ENCODE measurements around the gene OGFOD3. TPM values are rescaled to one million over a fixed set of nuclear protein-coding genes. Genes with fewer than 3 reads are reported as not detected.
"Not testable (repeated sequence)": the region's sequence is repeated elsewhere in the genome, so short reads cannot be mapped to it uniquely, and the experiment has no call there.

OGFOD3 gene
- total RNA-seq, 1 donor from 2014 or later: 25.5 TPM

GRCh38 chr17:82351254-82351712, 67.1 kb downstream of the OGFOD3 start:
- Histone ChIP-seq H3K27ac (no peak overlapping the region), H3K36me3 (no peaks in the 10 kb centered on the region), H3K9me3 (no peaks in the 10 kb centered on the region), H3K4me3 (no peak overlapping the region), H3K27me3 (no peaks in the 10 kb centered on the region), H3K4me1 (peaks cover 7% of the 10 kb centered on the region)
- no peak for DNase-seq (ENCODE audit: extremely low spot score in 2 of 2)
- no peak for TF ChIP-seq POLR2A (IDR thresholded peaks at IDR 0.05)
- intact Hi-C loops (cut with DNase I): loop anchor here (2.0 to 10.0 kb wide), 4 partner anchors 61 to 564 kb away; no protein-coding TSS in a partner anchor

DNA sequence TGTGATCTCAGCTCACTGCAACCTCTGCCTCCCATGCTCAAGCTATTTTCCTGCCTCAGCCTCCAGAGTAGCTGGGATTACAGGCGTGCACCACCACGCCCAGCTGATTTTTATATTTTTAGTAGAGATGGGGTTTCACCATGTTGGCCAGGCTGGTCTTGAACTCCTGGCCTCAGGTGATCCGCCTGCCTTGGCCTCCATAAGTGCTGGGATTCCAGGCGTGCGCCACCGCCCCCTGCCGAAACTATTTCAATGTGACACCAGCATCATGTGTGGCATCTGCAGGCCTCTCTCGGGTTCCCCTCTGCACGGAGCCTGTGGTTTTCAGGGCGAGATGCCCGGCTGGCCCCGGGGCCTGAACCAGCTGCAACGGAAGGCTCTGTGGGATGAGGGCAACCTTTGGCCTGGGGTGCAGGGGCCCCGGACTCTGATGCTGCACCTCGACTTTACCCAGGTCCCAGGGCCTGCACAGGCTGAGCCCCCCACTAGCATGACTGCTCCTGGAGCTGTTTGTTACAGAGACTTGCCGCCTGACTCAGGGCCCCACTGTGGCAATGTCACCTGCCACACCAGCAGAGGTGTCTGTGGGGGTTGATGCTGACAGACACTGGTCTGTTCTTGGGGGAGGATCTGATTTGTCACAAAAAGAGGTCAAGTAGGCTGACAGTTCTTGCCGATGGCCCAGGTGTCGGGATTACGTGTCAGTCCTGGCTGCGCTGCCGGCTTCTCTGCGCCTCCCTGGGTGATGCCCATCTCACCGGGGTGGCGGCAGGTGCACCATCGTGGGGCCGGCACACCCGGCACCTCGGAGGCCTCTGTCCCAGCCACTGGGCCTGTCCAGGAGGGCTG, 68.0 kb downstream of the OGFOD3 start:
- peak overlapping the region; percentile 46 for H3K27ac ChIP-seq
- DNase-seq (ENCODE audit: extremely low spot score in 2 of 2): no peak
- H3K4me1 ChIP-seq: peaks cover 7% of the 10 kb centered on the region
- intact Hi-C loops (cut with DNase I): loop anchor here (2.0 to 10.0 kb wide), 4 partner anchors 62 to 564 kb away; no protein-coding TSS in a partner anchor
- H3K27me3 ChIP-seq: no peaks in the 10 kb centered on the region
- no peak overlapping the region for H3K4me3 ChIP-seq
- H3K9me3 ChIP-seq: no peaks in the 10 kb centered on the region
- no peaks in the 10 kb centered on the region for H3K36me3 ChIP-seq
- TF ChIP-seq CTCF (IDR thresholded peaks at IDR 0.05) (no peak), POLR2A (IDR thresholded peaks at IDR 0.05) (no peak), POLR2AphosphoS5 (IDR thresholded peaks at IDR 0.05; ENCODE audit: insufficient read depth in 1 of 2, low read depth in 1 of 2) (no peak)

DNA sequence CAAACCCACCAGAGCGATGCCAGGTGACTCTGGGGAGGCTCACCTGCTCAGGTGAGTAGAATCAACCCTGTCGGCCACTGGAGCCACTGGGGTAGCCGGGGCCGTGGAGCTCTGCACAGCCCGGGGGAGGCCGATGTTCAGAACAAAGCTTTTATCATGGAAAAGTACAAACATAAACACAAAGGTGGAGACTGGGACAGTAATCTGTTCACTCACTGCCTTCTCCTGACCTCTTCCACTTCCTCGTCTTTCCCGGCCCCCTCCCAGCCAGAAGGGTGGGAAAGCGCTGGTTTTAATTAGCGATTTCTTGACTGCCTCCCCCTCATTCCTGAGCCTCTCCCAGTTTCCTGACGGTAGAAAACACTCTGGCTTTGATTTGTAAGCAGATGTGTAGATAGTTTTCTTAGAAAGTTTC, 69.1 kb downstream of the OGFOD3 start:
- no peak for DNase-seq (ENCODE audit: extremely low spot score in 2 of 2)
- Histone ChIP-seq H3K4me3 (no peak overlapping the region), H3K36me3 (no peaks in the 10 kb centered on the region), H3K9me3 (no peaks in the 10 kb centered on the region), H3K27me3 (no peaks in the 10 kb centered on the region), H3K4me1 (peaks cover 7% of the 10 kb centered on the region), H3K27ac (peak overlapping the region; percentile 46)
- intact Hi-C loops (cut with DNase I): loop anchor here (10.0 kb wide), 1 partner anchor 426 kb away; no protein-coding TSS in a partner anchor
- TF ChIP-seq POLR2AphosphoS5 (IDR thresholded peaks at IDR 0.05; ENCODE audit: insufficient read depth in 1 of 2, low read depth in 1 of 2) (peak in 1 of 2 donors; percentile 41), POLR2A (IDR thresholded peaks at IDR 0.05) (no peak)

- no peaks in the 10 kb centered on the region for H3K36me3 ChIP-seq
- TF ChIP-seq POLR2A (IDR thresholded peaks at IDR 0.05): no peak
- no peak for TF ChIP-seq POLR2AphosphoS5 (IDR thresholded peaks at IDR 0.05; ENCODE audit: insufficient read depth in 1 of 2, low read depth in 1 of 2)
- no peak for TF ChIP-seq CTCF (IDR thresholded peaks at IDR 0.05)
- H3K27me3 ChIP-seq: no peaks in the 10 kb centered on the region
- H3K4me1 ChIP-seq: peaks cover 7% of the 10 kb centered on the region
- no peaks in the 10 kb centered on the region for H3K9me3 ChIP-seq
- intact Hi-C loops (cut with DNase I): loop anchor here (10.0 kb wide), 1 partner anchor 426 kb away; no protein-coding TSS in a partner anchor
- H3K27ac ChIP-seq: peak overlapping the region; percentile 46
- DNase-seq (ENCODE audit: extremely low spot score in 2 of 2): no peak
- H3K4me3 ChIP-seq: no peak overlapping the region
These were observed 69.5 kb downstream of the OGFOD3 start for GRCh38 chr17:82348866-82349265.

DNA sequence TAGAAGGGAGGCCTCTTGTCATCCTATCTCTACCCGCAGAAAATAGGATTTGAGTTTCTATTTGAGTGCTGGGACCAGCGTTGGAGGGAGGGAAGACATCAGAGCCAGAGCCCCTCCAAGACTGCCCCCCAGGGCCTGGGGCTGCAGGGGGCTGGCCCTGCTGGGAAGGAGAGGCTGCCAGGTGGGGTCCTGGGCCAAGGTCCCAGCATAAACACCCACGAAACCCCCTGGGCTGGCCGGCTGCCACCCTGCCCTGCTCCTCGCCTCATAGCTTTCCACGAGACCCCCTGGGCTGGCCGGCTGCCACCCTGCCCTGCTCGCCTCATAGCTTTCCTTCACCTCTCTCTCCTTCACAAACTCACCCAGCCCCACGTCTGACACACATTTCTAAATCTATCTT, 70.0 kb downstream of the OGFOD3 start:
- Histone ChIP-seq H3K9me3 (no peaks in the 10 kb centered on the region), H3K36me3 (no peaks in the 10 kb centered on the region), H3K27me3 (no peaks in the 10 kb centered on the region), H3K4me1 (peaks cover 7% of the 10 kb centered on the region), H3K27ac (peak overlapping the region; percentile 46), H3K4me3 (no peak overlapping the region)
- TF ChIP-seq POLR2A (IDR thresholded peaks at IDR 0.05): no peak
- no peak for TF ChIP-seq POLR2AphosphoS5 (IDR thresholded peaks at IDR 0.05; ENCODE audit: insufficient read depth in 1 of 2, low read depth in 1 of 2)
- no peak for TF ChIP-seq CTCF (IDR thresholded peaks at IDR 0.05)
- intact Hi-C loops (cut with DNase I): loop anchor here (10.0 kb wide), 1 partner anchor 426 kb away; no protein-coding TSS in a partner anchor
- no peak for DNase-seq (ENCODE audit: extremely low spot score in 2 of 2)

- not testable (repeated sequence) for H3K27me3 ChIP-seq; H3K4me3 ChIP-seq; DNase-seq (ENCODE audit: extremely low spot score in 2 of 2); H3K4me1 ChIP-seq; H3K36me3 ChIP-seq; H3K9me3 ChIP-seq
- intact Hi-C loops (cut with DNase I): loop anchor here (10.0 kb wide), 1 partner anchor 427 kb away; no protein-coding TSS in a partner anchor
- peak overlapping the region; percentile 46 for H3K27ac ChIP-seq
These were observed 70.4 kb downstream of the OGFOD3 start for GRCh38 chr17:82347994-82348393.

Data from vagina (tissue), 2 donors.